Caco-2 (cell line): Measurements from ENCODE around the gene METTL24. TPM values are rescaled to one million over a fixed set of nuclear protein-coding genes. Genes with fewer than 3 reads are reported as not detected.
A peak's percentile ranks its signal among the peaks of the same experiment; 100 is the strongest.

ENCODE experiments used
- Bru-seq: library from RNA; stranded (reverse); fragments of 400-500 nt; gene quantifications from one replicate; lab custom pipeline; 2021; lab: Mats Ljungman, UMichigan
- BruChase-seq, 2 experiments: library from RNA; stranded (reverse); fragments of 400-500 nt; gene quantifications; one replicate each; lab custom pipeline; 2021; lab: Mats Ljungman, UMichigan
- BruUV-seq: library from RNA; stranded (reverse); fragments of 400-500 nt; replicated peaks from 2 replicates; lab custom pipeline; 2021; lab: Mats Ljungman, UMichigan
- CTCF ChIA-PET: fragments of 300-600 bp; sonication (Branson Sonifier 250); formaldehyde crosslinking; loops from one replicate; lab custom pipeline; 2022; ENCODE audit warnings: antibody characterized with exemption; lab: Charles Lee
- POLR2A ChIA-PET: fragments of 300-600 bp; sonication (Branson Sonifier 250); formaldehyde crosslinking; loops from one replicate; lab custom pipeline; 2022; ENCODE audit warnings: antibody characterized with exemption; lab: Charles Lee
- DNase-seq, 2 experiments: peaks; one replicate each; pipeline versions ENCODE4 v3.0.0 to v3.0.0-alpha.2; 2020 to 2022
- H3K27me3 ChIP-seq: replicated peaks from 2 replicates; pipeline ENCODE4 v1.6.0; 2011; ENCODE audit warnings: low read length; ENCODE audit not compliant: control insufficient read depth, insufficient read depth
- H3K36me3 ChIP-seq: 2 replicates; pipeline ENCODE4 v1.5.1; 2011; ENCODE audit warnings: low read length; ENCODE audit not compliant: control insufficient read depth, insufficient read depth
- H3K4me1 ChIP-seq: fragments of 250-450 bp; sonication (Bioruptor Pico); 2 replicates; pipeline ENCODE4 v1.5.1; 2020; ENCODE audit warnings: mild to moderate bottlenecking
- H3K4me3 ChIP-seq: 2 replicates; pipeline ENCODE4 v1.5.1; 2011; ENCODE audit warnings: low read depth, mild to moderate bottlenecking, control low read depth, low read length
- H3K9me3 ChIP-seq: fragments of 250-450 bp; sonication (Bioruptor Pico); 2 replicates; pipeline ENCODE4 v1.5.1; 2020; ENCODE audit warnings: mild to moderate bottlenecking, moderate library complexity
- H3K27ac Mint-ChIP-seq: one replicate; pipeline ENCODE4 v1.8.0; 2022; ENCODE audit warnings: mixed read lengths; ENCODE audit not compliant: unreplicated experiment
- H3K27me3 Mint-ChIP-seq: one replicate; pipeline ENCODE4 v1.8.0; 2022; ENCODE audit warnings: mixed read lengths; ENCODE audit not compliant: insufficient read depth, unreplicated experiment
- H3K36me3 Mint-ChIP-seq: one replicate; pipeline ENCODE4 v1.8.0; 2022; ENCODE audit warnings: mild to moderate bottlenecking, mixed read lengths; ENCODE audit not compliant: insufficient read depth, unreplicated experiment
- H3K4me1 Mint-ChIP-seq: one replicate; pipeline ENCODE4 v1.8.0; 2022; ENCODE audit warnings: low read depth, mixed read lengths; ENCODE audit not compliant: unreplicated experiment
- H3K4me3 Mint-ChIP-seq: one replicate; pipeline ENCODE4 v1.8.0; 2022; ENCODE audit warnings: mild to moderate bottlenecking, moderate library complexity, mixed read lengths; ENCODE audit not compliant: unreplicated experiment
- H3K9me3 Mint-ChIP-seq: one replicate; pipeline ENCODE4 v1.8.0; 2022; ENCODE audit warnings: mixed read lengths; ENCODE audit not compliant: unreplicated experiment
- CTCF ChIP-seq, 2 experiments: fragments of 200-600 bp in 1 of 2; IDR thresholded peaks; 1 replicate in 1 of 2; 2 replicates in 1 of 2; pipeline versions ENCODE4 v1.5.1 to v1.8.0; 2011 to 2022; ENCODE audit warnings: antibody characterized with exemption in 1 of 2, control low read depth in 1 of 2, inconsistent platforms in 1 of 2, low read depth in 1 of 2, low read length in 1 of 2, mild to moderate bottlenecking in 1 of 2, moderate library complexity in 1 of 2; ENCODE audit not compliant: insufficient read depth in 1 of 2, severe bottlenecking in 1 of 2, unreplicated experiment in 1 of 2
- intact Hi-C: fragments of 100-400 bp; cut with micrococcal nuclease; formaldehyde crosslinking; loops from one replicate; pipeline ENCODE4 v1.10.0; 2022; ENCODE audit not compliant: unreplicated experiment
- long read RNA-seq: library from polyadenylated mRNA; stranded (forward); transcript quantifications from one replicate; pipeline ENCODE4 v2.0.0, GENCODE V29; 2022
- total RNA-seq: library from RNA; stranded (reverse); gene quantifications from 2 replicates; pipeline ENCODE4 v1.2.3, GENCODE V29; 2022

Gene METTL24
- total RNA-seq (0.28 TPM in 1 of 2 replicates, not detected in the other), Bru-seq, nascent RNA (percentile 26 among the genes with signal in this experiment), BruChase-seq, experiment 1, labeled RNA remaining after a 2-hour chase (percentile 16 among the genes with signal in this experiment), BruChase-seq, experiment 2, labeled RNA remaining after a 6-hour chase (percentile 12 among the genes with signal in this experiment)
- long read RNA-seq: 0 reads

- Histone ChIP-seq H3K4me3 (peak within 1 kb of the TSS; percentile 34), H3K36me3 (no peaks in the 10 kb centered on the region), H3K9me3 (no peaks in the 10 kb centered on the region; the same call in 1 of the 2 replicates), H3K27me3 (no peaks in the 10 kb centered on the region), H3K4me1 (peaks cover 23% of the 10 kb centered on the region)
- Mint-ChIP-seq H3K4me3 (peak within 1 kb of the TSS; percentile 71), H3K27me3 (peaks cover 3% of the 10 kb centered on the region), H3K27ac (no peak within 1 kb of the TSS), H3K9me3 (peaks cover 27% of the 10 kb centered on the region), H3K36me3 (no peaks in the 10 kb centered on the region), H3K4me1 (peaks cover 28% of the 10 kb centered on the region)
- no peak for TF ChIP-seq CTCF (IDR thresholded peaks at IDR 0.05; ENCODE audit: insufficient read depth in 1 of 2, low read depth in 1 of 2, low read length in 1 of 2, severe bottlenecking in 1 of 2, unreplicated experiment in 1 of 2)
- intact Hi-C loops: no loop called here
- ChIA-PET CTCF (no interaction called here), POLR2A (no interaction called here)
- BruUV-seq: no TSS peak
- DNase-seq: peak in 1 of 2 experiments; percentile 50
Observed at GRCh38 chr6:110357664-110358552, at the start of gene METTL24. Gene METTL24, minus strand, starts transcription at chr6:110358349. Its CDS starts 77 bp downstream, at chr6:110358272.

DNA sequence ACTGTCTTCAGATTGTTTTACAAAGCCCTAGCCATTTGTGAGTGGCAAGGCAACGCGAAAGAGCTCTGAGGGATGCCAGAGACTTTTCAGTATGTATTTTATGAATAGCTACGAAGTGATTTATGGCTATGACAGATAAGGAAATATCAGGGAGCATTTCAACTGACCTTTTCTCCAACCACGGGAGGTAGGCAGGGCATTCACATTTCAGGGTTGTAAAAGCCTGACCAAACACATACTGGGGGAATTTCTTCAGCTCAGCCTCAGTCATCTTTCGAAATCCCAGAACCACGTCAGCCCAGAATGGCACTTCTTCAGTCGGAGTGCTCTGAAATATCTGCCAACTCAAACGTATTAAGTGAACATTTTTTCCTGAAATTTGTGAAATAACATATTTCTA, 46.5 kb upstream of the METTL24 start:
- H3K27ac Mint-ChIP-seq: no peak overlapping the region
- POLR2A ChIA-PET: no interaction called here
- DNase-seq: peak; percentile 70 to 74
- no peak for TF ChIP-seq CTCF (IDR thresholded peaks at IDR 0.05; ENCODE audit: insufficient read depth in 1 of 2, low read depth in 1 of 2, low read length in 1 of 2, severe bottlenecking in 1 of 2, unreplicated experiment in 1 of 2)
- no peaks in the 10 kb centered on the region for H3K36me3 ChIP-seq
- 0 out of 2 replicates have a peak, but pooled peaks cover 5% of the 10 kb centered on the region for H3K4me1 ChIP-seq
- no peaks in the 10 kb centered on the region for H3K27me3 ChIP-seq
- no peaks in the 10 kb centered on the region for H3K4me1 Mint-ChIP-seq
- intact Hi-C loops: no loop called here
- no peak overlapping the region for H3K4me3 Mint-ChIP-seq
- BruUV-seq: no TSS peak
- no peaks in the 10 kb centered on the region for H3K27me3 Mint-ChIP-seq
- H3K9me3 ChIP-seq: no peaks in the 10 kb centered on the region
- H3K36me3 Mint-ChIP-seq: no peaks in the 10 kb centered on the region
- H3K9me3 Mint-ChIP-seq: no peaks in the 10 kb centered on the region
- H3K4me3 ChIP-seq: no peak overlapping the region
- CTCF ChIA-PET: interaction anchor here (0.6 kb wide), 1 partner anchor 346 kb away, joined by 4 read pairs; no protein-coding TSS in a partner anchor

GRCh38 chr6:110401585-110402176, 43.5 kb upstream of the METTL24 start:
- no peaks in the 10 kb centered on the region for H3K9me3 Mint-ChIP-seq
- H3K27ac Mint-ChIP-seq: no peak overlapping the region
- H3K4me3 Mint-ChIP-seq: no peak overlapping the region
- H3K36me3 ChIP-seq: no peaks in the 10 kb centered on the region
- no peaks in the 10 kb centered on the region for H3K27me3 Mint-ChIP-seq
- H3K4me1 Mint-ChIP-seq: no peaks in the 10 kb centered on the region
- POLR2A ChIA-PET: no interaction called here
- H3K36me3 Mint-ChIP-seq: no peaks in the 10 kb centered on the region
- no peak overlapping the region for H3K4me3 ChIP-seq
- H3K27me3 ChIP-seq: no peaks in the 10 kb centered on the region
- 0 out of 2 replicates have a peak, but pooled peaks cover 5% of the 10 kb centered on the region for H3K4me1 ChIP-seq
- no TSS peak for BruUV-seq
- CTCF ChIA-PET: no interaction called here
- intact Hi-C loops: no loop called here
- no peak for TF ChIP-seq CTCF (IDR thresholded peaks at IDR 0.05; ENCODE audit: insufficient read depth in 1 of 2, low read depth in 1 of 2, low read length in 1 of 2, severe bottlenecking in 1 of 2, unreplicated experiment in 1 of 2)
- DNase-seq: no peak
- H3K9me3 ChIP-seq: no peaks in the 10 kb centered on the region
